ENCODE results near the gene TMEM244.
"Not testable (repeated sequence)": the region's sequence is repeated elsewhere in the genome, so short reads cannot be mapped to it uniquely, and the experiment has no call there.

Gene TMEM244

GRCh38 chr6:129828229-129828628 is 32.9 kb downstream of the TMEM244 start:
- TF ChIP-seq, protein P1, sequence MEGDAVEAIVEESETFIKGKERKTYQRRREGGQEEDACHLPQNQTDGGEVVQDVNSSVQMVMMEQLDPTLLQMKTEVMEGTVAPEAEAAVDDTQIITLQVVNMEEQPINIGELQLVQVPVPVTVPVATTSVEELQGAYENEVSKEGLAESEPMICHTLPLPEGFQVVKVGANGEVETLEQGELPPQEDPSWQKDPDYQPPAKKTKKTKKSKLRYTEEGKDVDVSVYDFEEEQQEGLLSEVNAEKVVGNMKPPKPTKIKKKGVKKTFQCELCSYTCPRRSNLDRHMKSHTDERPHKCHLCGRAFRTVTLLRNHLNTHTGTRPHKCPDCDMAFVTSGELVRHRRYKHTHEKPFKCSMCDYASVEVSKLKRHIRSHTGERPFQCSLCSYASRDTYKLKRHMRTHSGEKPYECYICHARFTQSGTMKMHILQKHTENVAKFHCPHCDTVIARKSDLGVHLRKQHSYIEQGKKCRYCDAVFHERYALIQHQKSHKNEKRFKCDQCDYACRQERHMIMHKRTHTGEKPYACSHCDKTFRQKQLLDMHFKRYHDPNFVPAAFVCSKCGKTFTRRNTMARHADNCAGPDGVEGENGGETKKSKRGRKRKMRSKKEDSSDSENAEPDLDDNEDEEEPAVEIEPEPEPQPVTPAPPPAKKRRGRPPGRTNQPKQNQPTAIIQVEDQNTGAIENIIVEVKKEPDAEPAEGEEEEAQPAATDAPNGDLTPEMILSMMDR (IDR thresholded peaks at IDR 0.05; ENCODE audit: borderline replicate concordance, insufficient read depth, low read depth, low read length): no peak
- no peak overlapping the region for H3K4me3 ChIP-seq (ENCODE audit: low read depth, low read length)

- TF ChIP-seq, protein P1 (IDR thresholded peaks at IDR 0.05; ENCODE audit: borderline replicate concordance, insufficient read depth, low read depth, low read length): no peak
- no peak overlapping the region for H3K4me3 ChIP-seq (ENCODE audit: low read depth, low read length)
These were observed 42.9 kb downstream of the TMEM244 start for GRCh38 chr6:129818251-129818650.

- TF ChIP-seq, protein P1 (IDR thresholded peaks at IDR 0.05; ENCODE audit: borderline replicate concordance, insufficient read depth, low read depth, low read length): no peak
- H3K4me3 ChIP-seq (ENCODE audit: low read depth, low read length): no peak overlapping the region
These were observed 43.3 kb downstream of the TMEM244 start for GRCh38 chr6:129817821-129818220.

DNA sequence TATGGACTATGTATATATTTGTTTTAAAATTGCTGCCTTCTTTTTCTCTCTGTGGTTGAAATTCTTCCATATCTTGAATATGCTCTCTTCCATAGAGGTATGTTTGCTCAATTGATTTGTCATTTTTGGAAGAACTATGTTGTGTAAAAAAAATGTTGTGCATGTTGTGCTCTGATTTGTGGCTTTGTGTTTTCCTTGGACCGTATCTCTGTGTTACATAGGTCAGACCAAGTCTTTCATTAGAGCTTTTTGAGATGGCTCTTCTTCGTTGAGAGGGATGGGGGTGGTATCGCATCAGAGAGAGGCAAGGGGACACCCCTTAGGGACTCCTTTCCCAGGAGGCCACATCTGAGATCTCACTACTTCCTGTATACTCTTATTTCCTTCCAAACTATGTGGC is 43.8 kb downstream of the TMEM244 start:
- H3K4me3 ChIP-seq (ENCODE audit: low read depth, low read length): no peak overlapping the region
- TF ChIP-seq, protein P1 (IDR thresholded peaks at IDR 0.05; ENCODE audit: borderline replicate concordance, insufficient read depth, low read depth, low read length): no peak

GRCh38 chr6:129812145-129812777 is 48.9 kb downstream of the TMEM244 start:
- TF ChIP-seq, protein P1 (IDR thresholded peaks at IDR 0.05; ENCODE audit: borderline replicate concordance, insufficient read depth, low read depth, low read length): no peak
- H3K4me3 ChIP-seq (ENCODE audit: low read depth, low read length): no peak overlapping the region

GRCh38 chr6:129807141-129807540 is 54.0 kb downstream of the TMEM244 start:
- not testable (repeated sequence) for H3K4me3 ChIP-seq (ENCODE audit: low read depth, low read length)

DNA sequence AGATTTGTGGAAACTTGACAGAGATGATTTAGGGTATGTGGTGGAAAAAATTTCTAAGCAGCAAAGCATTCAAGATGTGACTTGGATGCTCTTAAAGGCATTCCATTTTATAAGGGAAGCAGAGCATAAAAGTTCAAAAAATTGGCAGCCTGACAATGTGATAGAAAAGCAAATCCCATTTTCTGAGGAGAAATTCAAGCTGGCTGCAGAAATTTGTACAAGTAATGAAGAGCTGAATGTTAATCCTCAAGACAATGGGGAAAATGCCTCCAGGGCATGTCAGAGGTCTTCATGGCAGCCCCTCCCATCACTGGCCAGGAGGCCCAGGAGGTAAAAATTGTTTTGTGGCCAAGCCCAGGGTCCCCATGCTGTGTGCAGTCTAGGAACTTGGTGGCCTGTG is 58.2 kb downstream of the TMEM244 start:
- H3K4me3 ChIP-seq (ENCODE audit: low read depth, low read length): not testable (repeated sequence)

GRCh38 chr6:129801909-129802308 is 59.2 kb downstream of the TMEM244 start:
- no peak overlapping the region for H3K4me3 ChIP-seq (ENCODE audit: low read depth, low read length)
- TF ChIP-seq, protein P1 (IDR thresholded peaks at IDR 0.05; ENCODE audit: borderline replicate concordance, insufficient read depth, low read depth, low read length): no peak
